Panc1 (cell line): Measurements from ENCODE around the gene SNTB2. TPM values are rescaled to one million over a fixed set of nuclear protein-coding genes. Genes with fewer than 3 reads are reported as not detected.

Source experiments
- ATAC-seq: fragments of 200-7000 bp; cut with Tn5 transposase; 2 replicates; pipeline ENCODE4 v1.9.1; 2020; ENCODE audit warnings: mild to moderate bottlenecking, moderate library complexity
- BruUV-seq: library from RNA; stranded (reverse); fragments of 400-500 nt; replicated peaks from 2 replicates; lab custom pipeline; 2021; lab: Mats Ljungman, UMichigan
- CTCF ChIA-PET: fragments of 300-600 bp; sonication (Branson Sonifier 250); formaldehyde crosslinking; loops from one replicate; lab custom pipeline; 2022; ENCODE audit warnings: antibody characterized with exemption; lab: Charles Lee
- POLR2A ChIA-PET: fragments of 300-600 bp; sonication (Branson Sonifier 250); formaldehyde crosslinking; loops from one replicate; lab custom pipeline; 2022; ENCODE audit warnings: antibody characterized with exemption; lab: Charles Lee
- DNase-seq: peaks from one replicate; pipeline ENCODE4 v3.0.0-alpha.2; 2010; ENCODE audit warnings: low read depth, low spot score
- H3K27ac ChIP-seq: 2 replicates; pipeline ENCODE4 v1.5.1; 2011; ENCODE audit warnings: mild to moderate bottlenecking, low read length, inconsistent platforms
- H3K27me3 ChIP-seq: fragments of 200-500 bp; sonication (Bioruptor generic); 2 replicates; pipeline ENCODE4 v1.6.0; 2014; ENCODE audit warnings: low read length, inconsistent platforms; ENCODE audit not compliant: control insufficient read depth, insufficient read depth
- H3K36me3 ChIP-seq: fragments of 200-500 bp; sonication (Bioruptor generic); 2 replicates; pipeline ENCODE4 v1.5.1; 2014; ENCODE audit warnings: inconsistent platforms, mild to moderate bottlenecking, low read length, moderate library complexity; ENCODE audit not compliant: control insufficient read depth, insufficient read depth
- H3K4me1 ChIP-seq: 2 replicates; pipeline ENCODE4 v1.5.1; 2011; ENCODE audit warnings: inconsistent platforms, mild to moderate bottlenecking, low read length, moderate library complexity; ENCODE audit not compliant: control insufficient read depth, insufficient read depth
- H3K4me3 ChIP-seq, 2 experiments: 2 replicates each; pipeline ENCODE4 v1.5.1; 2011 to 2012; ENCODE audit warnings: low read depth in 2 of 2, low read length in 2 of 2, mild to moderate bottlenecking in 2 of 2, inconsistent platforms in 1 of 2, moderate library complexity in 1 of 2
- H3K9me3 ChIP-seq: fragments of 200-500 bp; sonication (Bioruptor generic); 2 replicates; pipeline ENCODE4 v1.5.1; 2014; ENCODE audit warnings: low read depth, mild to moderate bottlenecking, inconsistent platforms, low read length, moderate library complexity; ENCODE audit not compliant: control insufficient read depth, insufficient read depth
- CTCF ChIP-seq: fragments of 450-650 bp; IDR thresholded peaks from 2 replicates; pipeline ENCODE4 v1.5.1; 2017; ENCODE audit warnings: mild to moderate bottlenecking
- POLR2AphosphoS5 ChIP-seq: IDR thresholded peaks from 2 replicates; pipeline ENCODE4 v1.6.1; 2012; ENCODE audit warnings: mild to moderate bottlenecking, low read depth, low read length, moderate library complexity
- REST ChIP-seq, 2 experiments: IDR thresholded peaks; 2 replicates each; pipeline ENCODE4 v1.6.1; 2011 to 2012; ENCODE audit warnings: low read depth in 2 of 2, control low read depth in 1 of 2, low read length in 1 of 2, mild to moderate bottlenecking in 1 of 2, moderate library complexity in 1 of 2; ENCODE audit not compliant: insufficient read depth in 1 of 2
- SIN3A ChIP-seq: IDR thresholded peaks from 2 replicates; pipeline ENCODE4 v1.6.1; 2012; ENCODE audit warnings: low read depth, mild to moderate bottlenecking, low read length, moderate library complexity, borderline replicate concordance; ENCODE audit not compliant: insufficient read depth
- TCF7L2 ChIP-seq: IDR thresholded peaks from 2 replicates; pipeline ENCODE4 v1.6.1; 2011; ENCODE audit warnings: mild to moderate bottlenecking, low read depth, low read length, inconsistent platforms
- in situ Hi-C: cut with HindIII; loops from 2 replicates; pipeline ENCODE4 v1.10.0; 2016; ENCODE audit warnings: low sequenced_read_pairs, low pct_unique_long_range_greater_than_20kb
- intact Hi-C: fragments of 100-400 bp; cut with micrococcal nuclease; formaldehyde crosslinking; loops from one replicate; pipeline ENCODE4 v1.10.0; 2022; ENCODE audit not compliant: unreplicated experiment
- total RNA-seq: library from RNA; stranded (reverse); gene quantifications from one replicate; pipeline ENCODE4 v1.2.1, GENCODE V29; 2021; ENCODE audit not compliant: unreplicated experiment

Gene SNTB2
- total RNA-seq, 1 experiment from 2014 or later = 40.8 TPM

DNA sequence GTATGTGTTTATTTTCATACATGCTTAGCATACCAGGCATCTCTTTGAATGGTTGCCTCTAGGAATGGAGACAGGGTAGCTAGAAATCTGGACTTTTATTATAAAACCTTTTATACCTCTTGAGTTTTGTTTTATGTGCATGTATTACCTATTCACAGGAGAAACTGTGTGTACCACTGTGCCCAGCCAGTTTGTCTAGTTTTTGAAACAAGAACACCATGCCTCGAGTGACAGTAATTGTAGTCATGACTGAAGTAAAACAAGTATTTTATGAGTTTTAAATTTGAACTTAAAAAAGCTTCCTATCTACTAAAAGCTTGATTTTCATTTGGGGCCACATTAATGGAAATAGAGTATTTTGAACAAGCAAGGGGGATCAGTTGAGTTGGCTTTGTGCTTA lies 57.4 kb downstream of the SNTB2 start:
- H3K27me3 ChIP-seq = no peaks in the 10 kb centered on the region
- no peak overlapping the region for H3K27ac ChIP-seq
- intact Hi-C loops = no loop called here
- POLR2A ChIA-PET = no interaction called here
- TF ChIP-seq SIN3A (no peak), REST (IDR thresholded peaks at IDR 0.05; ENCODE audit: insufficient read depth in 1 of 2, low read depth in 2 of 2, low read length in 1 of 2) (no peak), TCF7L2 (no peak), CTCF (no peak), POLR2AphosphoS5 (no peak)
- H3K4me3 ChIP-seq = no peak overlapping the region
- 0 out of 2 replicates have a peak, but pooled peaks cover 2% of the 10 kb centered on the region for H3K4me1 ChIP-seq
- no peak for ATAC-seq
- DNase-seq = no peak
- no peaks in the 10 kb centered on the region for H3K9me3 ChIP-seq
- in situ Hi-C loops = no loop called here
- CTCF ChIA-PET = no interaction called here
- H3K36me3 ChIP-seq = no peaks in the 10 kb centered on the region
- BruUV-seq = no TSS peak

GRCh38 chr16:69250081-69250480 lies 63.1 kb downstream of the SNTB2 start:
- ChIA-PET POLR2A (no interaction called here), CTCF (no interaction called here)
- Histone ChIP-seq H3K27me3 (no peaks in the 10 kb centered on the region), H3K9me3 (no peaks in the 10 kb centered on the region), H3K4me3 (no peak overlapping the region), H3K4me1 (no peaks in the 10 kb centered on the region), H3K27ac (no peak overlapping the region), H3K36me3 (no peaks in the 10 kb centered on the region)
- TF ChIP-seq POLR2AphosphoS5 = no peak
- TF ChIP-seq SIN3A = no peak
- no peak for TF ChIP-seq TCF7L2
- TF ChIP-seq CTCF = no peak
- TF ChIP-seq REST (IDR thresholded peaks at IDR 0.05; ENCODE audit: insufficient read depth in 1 of 2, low read depth in 2 of 2, low read length in 1 of 2) = no peak
- in situ Hi-C loops (no loop called here), intact Hi-C loops (no loop called here)
- no TSS peak for BruUV-seq
- DNase-seq (no peak), ATAC-seq (no peak)
